ENCODE data around the gene CDH23.

DNA sequence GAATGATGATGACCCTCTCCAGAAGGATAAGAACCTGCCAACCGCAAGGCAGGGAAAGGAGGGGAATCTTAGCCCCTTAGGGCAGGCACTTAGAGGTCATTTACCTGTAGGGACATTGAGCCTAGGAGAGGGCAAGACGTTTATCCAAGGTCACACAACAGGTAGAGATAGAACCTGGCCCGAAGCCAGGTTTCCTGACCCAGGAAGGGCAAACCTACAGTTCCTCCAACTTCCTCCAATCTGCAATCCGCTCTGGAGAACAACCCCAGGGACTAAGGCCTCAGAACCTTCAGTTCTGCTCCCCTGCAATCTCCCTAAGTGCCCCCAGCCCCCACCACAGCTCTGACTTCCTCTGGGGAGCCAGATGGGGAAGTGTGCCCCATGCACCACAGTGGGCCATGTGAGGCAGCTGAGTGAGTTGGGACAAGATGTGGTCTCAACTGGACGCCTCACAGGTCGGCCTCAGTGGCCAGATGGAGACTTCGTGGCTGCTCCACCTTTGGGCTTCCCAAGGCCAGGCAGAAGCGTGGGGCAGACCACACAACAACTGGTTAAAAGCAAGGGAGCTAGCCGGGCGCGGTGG, 455.7 kb downstream of the CDH23 start:
- no peak for TF ChIP-seq POLR2AphosphoS5 (IDR thresholded peaks at IDR 0.05)
- TF ChIP-seq, protein P1, sequence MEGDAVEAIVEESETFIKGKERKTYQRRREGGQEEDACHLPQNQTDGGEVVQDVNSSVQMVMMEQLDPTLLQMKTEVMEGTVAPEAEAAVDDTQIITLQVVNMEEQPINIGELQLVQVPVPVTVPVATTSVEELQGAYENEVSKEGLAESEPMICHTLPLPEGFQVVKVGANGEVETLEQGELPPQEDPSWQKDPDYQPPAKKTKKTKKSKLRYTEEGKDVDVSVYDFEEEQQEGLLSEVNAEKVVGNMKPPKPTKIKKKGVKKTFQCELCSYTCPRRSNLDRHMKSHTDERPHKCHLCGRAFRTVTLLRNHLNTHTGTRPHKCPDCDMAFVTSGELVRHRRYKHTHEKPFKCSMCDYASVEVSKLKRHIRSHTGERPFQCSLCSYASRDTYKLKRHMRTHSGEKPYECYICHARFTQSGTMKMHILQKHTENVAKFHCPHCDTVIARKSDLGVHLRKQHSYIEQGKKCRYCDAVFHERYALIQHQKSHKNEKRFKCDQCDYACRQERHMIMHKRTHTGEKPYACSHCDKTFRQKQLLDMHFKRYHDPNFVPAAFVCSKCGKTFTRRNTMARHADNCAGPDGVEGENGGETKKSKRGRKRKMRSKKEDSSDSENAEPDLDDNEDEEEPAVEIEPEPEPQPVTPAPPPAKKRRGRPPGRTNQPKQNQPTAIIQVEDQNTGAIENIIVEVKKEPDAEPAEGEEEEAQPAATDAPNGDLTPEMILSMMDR (IDR thresholded peaks at IDR 0.05; ENCODE audit: poor library complexity, severe bottlenecking), result no peak
- no peak for TF ChIP-seq EZH2 (IDR thresholded peaks at IDR 0.05; ENCODE audit: borderline replicate concordance, insufficient read depth, low read length, poor library complexity, severe bottlenecking)
- no peak for TF ChIP-seq MXI1 (conservative IDR thresholded peaks at IDR 0.05; ENCODE audit: poor library complexity, severe bottlenecking)
- TF ChIP-seq, protein P2, sequence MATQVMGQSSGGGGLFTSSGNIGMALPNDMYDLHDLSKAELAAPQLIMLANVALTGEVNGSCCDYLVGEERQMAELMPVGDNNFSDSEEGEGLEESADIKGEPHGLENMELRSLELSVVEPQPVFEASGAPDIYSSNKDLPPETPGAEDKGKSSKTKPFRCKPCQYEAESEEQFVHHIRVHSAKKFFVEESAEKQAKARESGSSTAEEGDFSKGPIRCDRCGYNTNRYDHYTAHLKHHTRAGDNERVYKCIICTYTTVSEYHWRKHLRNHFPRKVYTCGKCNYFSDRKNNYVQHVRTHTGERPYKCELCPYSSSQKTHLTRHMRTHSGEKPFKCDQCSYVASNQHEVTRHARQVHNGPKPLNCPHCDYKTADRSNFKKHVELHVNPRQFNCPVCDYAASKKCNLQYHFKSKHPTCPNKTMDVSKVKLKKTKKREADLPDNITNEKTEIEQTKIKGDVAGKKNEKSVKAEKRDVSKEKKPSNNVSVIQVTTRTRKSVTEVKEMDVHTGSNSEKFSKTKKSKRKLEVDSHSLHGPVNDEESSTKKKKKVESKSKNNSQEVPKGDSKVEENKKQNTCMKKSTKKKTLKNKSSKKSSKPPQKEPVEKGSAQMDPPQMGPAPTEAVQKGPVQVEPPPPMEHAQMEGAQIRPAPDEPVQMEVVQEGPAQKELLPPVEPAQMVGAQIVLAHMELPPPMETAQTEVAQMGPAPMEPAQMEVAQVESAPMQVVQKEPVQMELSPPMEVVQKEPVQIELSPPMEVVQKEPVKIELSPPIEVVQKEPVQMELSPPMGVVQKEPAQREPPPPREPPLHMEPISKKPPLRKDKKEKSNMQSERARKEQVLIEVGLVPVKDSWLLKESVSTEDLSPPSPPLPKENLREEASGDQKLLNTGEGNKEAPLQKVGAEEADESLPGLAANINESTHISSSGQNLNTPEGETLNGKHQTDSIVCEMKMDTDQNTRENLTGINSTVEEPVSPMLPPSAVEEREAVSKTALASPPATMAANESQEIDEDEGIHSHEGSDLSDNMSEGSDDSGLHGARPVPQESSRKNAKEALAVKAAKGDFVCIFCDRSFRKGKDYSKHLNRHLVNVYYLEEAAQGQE (IDR thresholded peaks at IDR 0.05; ENCODE audit: borderline replicate concordance), result no peak
- no peak for TF ChIP-seq RAD21 (conservative IDR thresholded peaks at IDR 0.05)

Measured in neural cell (in vitro differentiated cells).